Small intestine (tissue), 7 donors: ENCODE data around the gene NUP62. TPM values are rescaled to one million over a fixed set of nuclear protein-coding genes. Genes with fewer than 3 reads are reported as not detected.

Experiments used
- DNase-seq, 2 donors: peaks; one replicate each; pipeline versions ENCODE4 v3.0.0 to v3.0.0-alpha.2; 2013
- FAIRE-seq: peaks from 2 replicates; lab custom pipeline; 2012; peaks lifted over from hg19 to GRCh38; lab: Jason Lieb, UNC
- H3K27ac ChIP-seq, 3 donors: one replicate each; pipeline ENCODE4 v1.5.1; 2013; ENCODE audit warnings: low read length in 2 of 3, mild to moderate bottlenecking in 2 of 3, control low read depth in 1 of 3, inconsistent platforms in 1 of 3, low read depth in 1 of 3, moderate library complexity in 1 of 3
- H3K27me3 ChIP-seq, 3 donors: one replicate each; pipeline ENCODE4 v1.6.1; 2013; ENCODE audit warnings: low read length in 3 of 3, inconsistent platforms in 1 of 3; ENCODE audit not compliant: control insufficient read depth in 3 of 3, insufficient read depth in 3 of 3
- H3K36me3 ChIP-seq, 3 donors: one replicate each; pipeline ENCODE4 v1.6.1; 2013; ENCODE audit warnings: low read length in 3 of 3, inconsistent platforms in 1 of 3, low read depth in 1 of 3, mild to moderate bottlenecking in 1 of 3, moderate library complexity in 1 of 3; ENCODE audit not compliant: control insufficient read depth in 3 of 3, insufficient read depth in 2 of 3
- H3K4me1 ChIP-seq, 3 donors: one replicate each; pipeline ENCODE4 v1.6.1; 2013; ENCODE audit warnings: low read length in 2 of 3, inconsistent platforms in 1 of 3, low read depth in 1 of 3, mild to moderate bottlenecking in 1 of 3, moderate library complexity in 1 of 3; ENCODE audit not compliant: control insufficient read depth in 3 of 3, insufficient read depth in 2 of 3
- H3K4me3 ChIP-seq, 3 donors: one replicate each; pipeline ENCODE4 v1.5.1; 2013; ENCODE audit warnings: low read length in 3 of 3, control low read depth in 1 of 3, inconsistent platforms in 1 of 3, low read depth in 1 of 3, mild to moderate bottlenecking in 1 of 3, moderate library complexity in 1 of 3
- H3K9me3 ChIP-seq, 2 donors: one replicate each; pipeline ENCODE4 v1.6.1; 2013; ENCODE audit warnings: low read depth in 1 of 2, low read length in 1 of 2; ENCODE audit not compliant: control insufficient read depth in 2 of 2, insufficient read depth in 1 of 2
- WGBS, 3 donors: extraction: QIAGEN DNeasy Blood & Tissue Kit; methylation state at CpG; one replicate each; pipeline ENCODE4 v1.1.7; 2013; 5-methylcytosine and 5-hydroxymethylcytosine counted together
- polyA plus RNA-seq, 4 donors: library from polyadenylated mRNA; stranded (reverse) in 3 of 4; unstranded in 1 of 4; fragments of 200-250 nt in 3 of 4; fragments of 120-200 nt in 1 of 4; gene quantifications; one replicate each; pipeline versions ENCODE4 v1.2.1 to v1.2.3, GENCODE V29; 2013
- donor health status: healthy with polysubstance abuse.
- donor health status: control.
- donor health status: control.
- donor health status: Bipolar disorder and iron deficiency.
- donor health status: healthy.

NUP62 gene
- polyA plus RNA-seq, 4 donors: 20.5 to 44.0 (median 27.9) TPM

DNA sequence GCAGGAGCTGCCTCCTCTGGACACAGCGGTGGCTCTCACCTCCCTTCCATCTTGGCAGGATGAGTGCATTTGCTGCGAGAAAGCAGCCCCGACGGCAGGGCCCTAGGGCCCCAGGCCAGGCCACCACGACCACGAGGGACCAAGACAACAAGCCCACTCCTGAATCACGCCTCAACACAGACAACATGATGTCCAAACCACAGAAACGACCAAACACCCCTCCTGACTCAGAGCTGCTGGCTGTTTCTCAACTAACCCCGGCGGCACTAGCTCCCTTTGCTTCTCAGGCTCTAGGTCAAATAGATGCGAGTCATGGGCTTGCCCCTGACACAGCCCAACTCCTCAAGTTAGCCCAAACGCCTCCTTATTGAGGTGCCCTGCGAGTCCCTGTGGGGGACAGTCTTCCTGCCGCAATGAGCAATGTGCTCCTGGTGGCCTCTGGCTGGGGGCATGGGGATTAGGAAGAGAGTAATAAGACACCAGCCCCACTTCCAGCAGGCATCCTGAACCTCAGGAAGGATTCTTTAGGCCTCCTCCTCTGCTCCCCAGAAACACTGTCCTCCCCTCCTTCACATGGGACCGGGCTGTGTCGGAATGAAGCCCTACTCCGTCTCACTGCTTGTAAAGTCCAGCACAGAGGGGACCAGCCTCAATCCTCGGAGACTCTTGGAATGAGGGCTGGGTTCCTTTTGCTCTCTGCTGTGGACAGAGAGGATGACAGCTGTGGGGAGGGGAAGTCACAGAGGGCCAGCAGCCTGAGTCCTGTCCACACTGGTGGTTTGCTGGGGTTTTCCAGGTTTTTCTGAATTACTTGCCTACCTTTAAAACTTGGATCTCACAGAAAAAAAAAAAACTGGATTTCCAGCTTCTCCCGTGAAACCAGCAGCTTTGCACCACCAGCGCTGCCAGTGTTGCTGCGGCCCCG, 7.2 kb downstream of the NUP62 start:
- H3K4me3 ChIP-seq: no peak overlapping the region
- H3K27ac ChIP-seq: no peak overlapping the region
- WGBS, 3 donors: 87 to 89% (median 87%) methylated on average over 22 of the region's 22 CpGs
- FAIRE-seq: no peak
- H3K36me3 ChIP-seq: peaks cover 1 to 85% (median 5%) of the 10 kb centered on the region in 3 donors
- H3K27me3 ChIP-seq: no peaks in the 10 kb centered on the region
- peaks cover 0 to 1% (median 0%) of the 10 kb centered on the region in 3 donors for H3K4me1 ChIP-seq
- no peak for DNase-seq
- H3K9me3 ChIP-seq: no peaks in the 10 kb centered on the region

DNA sequence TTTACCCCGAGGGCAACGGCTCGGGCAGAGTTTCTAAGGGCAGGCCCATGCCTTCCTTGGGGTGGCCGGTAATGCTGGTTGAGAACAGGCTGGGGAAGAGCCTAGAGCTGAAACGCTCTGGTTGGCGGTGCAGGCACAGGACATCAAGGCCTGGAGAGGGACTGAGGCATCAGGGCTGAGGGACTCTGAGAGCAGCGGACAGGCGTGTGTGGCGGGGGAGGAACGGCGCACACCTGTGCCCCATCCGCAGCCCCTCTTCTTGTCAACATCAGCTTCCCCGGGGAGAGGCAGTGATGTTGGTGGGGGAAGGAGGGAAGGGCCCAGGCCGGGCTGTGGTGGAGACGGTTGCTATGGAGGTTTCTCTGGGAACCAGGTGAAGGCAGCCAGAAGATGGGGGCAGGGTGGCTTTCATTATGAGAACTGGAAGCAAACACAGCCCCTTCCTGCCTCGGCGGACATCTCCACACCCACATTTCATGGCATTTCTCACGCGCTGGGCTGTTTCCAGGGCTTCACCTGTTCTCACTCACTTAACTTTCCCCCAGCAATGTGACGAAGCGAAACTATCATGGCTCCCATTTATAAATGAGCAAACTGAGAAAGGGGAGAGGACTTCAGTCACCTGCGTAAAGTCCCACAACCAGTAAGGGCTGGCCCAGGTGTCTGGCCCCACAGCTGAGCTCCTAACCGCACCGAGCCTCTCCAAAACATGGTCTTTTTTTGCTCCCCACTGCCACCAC, 8.5 kb downstream of the NUP62 start:
- no peak overlapping the region for H3K4me3 ChIP-seq
- H3K27ac ChIP-seq: no peak overlapping the region
- FAIRE-seq (no peak), DNase-seq (no peak)
- peaks cover 1 to 86% (median 5%) of the 10 kb centered on the region in 3 donors for H3K36me3 ChIP-seq
- H3K9me3 ChIP-seq: peaks cover 0 to under 1% of the 10 kb centered on the region in 2 donors
- no peaks in the 10 kb centered on the region for H3K27me3 ChIP-seq
- no peaks in the 10 kb centered on the region for H3K4me1 ChIP-seq
- WGBS, 3 donors: 91 to 95% (median 91%) methylated on average over 24 of the region's 24 CpGs

DNA sequence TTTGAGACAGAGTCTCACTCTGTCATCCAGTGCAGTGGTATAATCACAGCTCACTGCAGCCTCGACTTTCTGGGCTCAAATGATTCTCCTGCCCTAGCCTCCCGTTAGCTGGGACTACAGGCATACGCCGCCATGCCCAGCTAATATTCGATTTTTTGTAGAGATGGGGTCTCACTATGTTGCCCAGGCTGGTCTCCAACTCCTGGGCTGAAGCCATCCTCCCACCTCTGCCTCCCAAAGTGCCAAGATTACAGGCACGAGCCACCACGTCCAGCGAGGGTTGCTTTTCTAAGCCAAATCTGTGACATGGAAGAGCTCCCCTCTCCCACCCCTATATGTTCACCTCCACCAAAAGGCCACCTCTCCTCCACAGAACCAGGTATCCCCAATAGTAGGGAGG, 11.2 kb downstream of the NUP62 start:
- H3K27me3 ChIP-seq: no peaks in the 10 kb centered on the region
- 88 to 93% (median 93%) methylated on average over 8 of the region's 8 CpGs for WGBS, 3 donors
- FAIRE-seq (no peak), DNase-seq (no peak)
- H3K27ac ChIP-seq: no peak overlapping the region
- no peak overlapping the region for H3K4me3 ChIP-seq
- no peaks in the 10 kb centered on the region for H3K4me1 ChIP-seq
- peaks cover 0 to 9% of the 10 kb centered on the region in 2 donors for H3K9me3 ChIP-seq
- H3K36me3 ChIP-seq: peaks cover 0 to 87% (median 0%) of the 10 kb centered on the region in 3 donors

DNA sequence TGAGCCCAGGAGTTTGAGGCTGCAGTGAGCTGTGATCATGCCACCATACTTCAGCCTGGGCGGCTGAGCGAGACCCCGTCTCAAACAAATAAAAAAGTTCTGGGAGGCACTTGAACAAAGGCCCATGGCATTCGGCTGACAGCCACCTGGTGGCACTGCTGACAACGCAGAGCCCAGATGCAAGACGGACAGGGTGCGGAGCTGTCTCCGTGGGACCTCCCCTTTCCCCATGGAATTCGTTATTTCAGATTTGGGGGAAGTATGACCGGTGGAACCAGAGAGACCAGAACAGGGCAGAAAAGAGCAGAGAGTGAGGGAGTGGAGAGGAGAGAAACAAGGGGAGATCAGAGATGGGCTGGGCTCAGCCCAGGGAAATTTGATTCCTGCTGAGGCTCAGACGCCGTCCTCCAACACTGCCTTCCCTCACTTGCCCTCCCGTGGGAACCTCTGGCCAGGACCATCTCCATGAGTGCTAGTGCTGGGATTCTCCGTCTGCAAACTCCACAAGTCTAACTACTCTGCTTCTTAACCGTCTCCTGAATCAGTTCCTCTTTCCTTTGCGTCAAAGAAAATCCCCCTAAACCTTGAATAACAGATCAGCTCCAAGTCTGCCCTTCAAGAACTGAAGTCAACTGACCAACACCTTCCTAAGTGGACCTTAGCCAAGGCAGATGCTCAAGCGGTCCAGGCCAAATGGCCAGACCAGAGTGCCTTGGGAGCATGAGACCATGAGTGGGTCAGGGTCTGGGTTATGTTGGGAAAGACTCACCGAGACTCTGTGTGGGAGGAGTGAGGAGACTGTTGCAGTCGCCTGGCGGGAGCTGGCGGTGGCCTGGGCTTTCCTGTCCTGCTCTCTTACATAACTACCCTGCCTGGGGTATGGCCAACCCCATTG, 12.2 kb downstream of the NUP62 start:
- no peak for FAIRE-seq
- H3K27ac ChIP-seq: no peak overlapping the region
- 86 to 88% (median 88%) methylated on average over 21 of the region's 21 CpGs for whole genome bisulfite sequencing, 3 donors

DNA sequence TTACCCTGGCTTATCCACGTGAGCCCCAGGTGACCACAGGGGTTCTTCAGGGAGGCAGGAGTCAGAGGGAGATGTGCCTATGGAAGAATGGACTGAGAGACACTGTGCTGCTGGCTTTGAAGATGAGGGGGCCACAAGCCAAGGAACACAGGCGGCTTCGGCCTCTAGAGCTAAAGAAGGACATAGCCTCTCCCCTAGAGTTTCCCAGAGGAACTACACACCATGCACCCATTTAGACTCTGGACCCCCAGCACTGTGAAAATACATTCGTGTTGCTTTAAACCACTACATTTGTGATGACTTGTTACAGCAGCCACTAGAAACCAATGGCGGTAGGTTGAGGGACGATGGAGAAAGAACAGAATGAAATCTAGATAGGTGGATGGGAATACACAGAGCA, 14.0 kb downstream of the NUP62 start:
- H3K9me3 ChIP-seq: peaks cover 0 to 9% of the 10 kb centered on the region in 2 donors
- 97 to 98% (median 97%) methylated on average over 6 of the region's 6 CpGs for WGBS, 3 donors
- no peak for DNase-seq
- H3K4me1 ChIP-seq: no peaks in the 10 kb centered on the region
- peaks cover 0 to 79% (median 4%) of the 10 kb centered on the region in 3 donors for H3K36me3 ChIP-seq
- no peaks in the 10 kb centered on the region for H3K27me3 ChIP-seq
- no peak overlapping the region for H3K4me3 ChIP-seq
- H3K27ac ChIP-seq: no peak overlapping the region
- no peak for FAIRE-seq

More for the DNA sequence above, 12.2 kb downstream of the NUP62 start:
- Histone ChIP-seq H3K9me3 (peaks cover 0 to 9% of the 10 kb centered on the region in 2 donors), H3K4me1 (no peaks in the 10 kb centered on the region), H3K36me3 (peaks cover 0 to 85% (median 4%) of the 10 kb centered on the region in 3 donors), H3K27me3 (no peaks in the 10 kb centered on the region), H3K4me3 (no peak overlapping the region)
- DNase-seq: no peak

DNA sequence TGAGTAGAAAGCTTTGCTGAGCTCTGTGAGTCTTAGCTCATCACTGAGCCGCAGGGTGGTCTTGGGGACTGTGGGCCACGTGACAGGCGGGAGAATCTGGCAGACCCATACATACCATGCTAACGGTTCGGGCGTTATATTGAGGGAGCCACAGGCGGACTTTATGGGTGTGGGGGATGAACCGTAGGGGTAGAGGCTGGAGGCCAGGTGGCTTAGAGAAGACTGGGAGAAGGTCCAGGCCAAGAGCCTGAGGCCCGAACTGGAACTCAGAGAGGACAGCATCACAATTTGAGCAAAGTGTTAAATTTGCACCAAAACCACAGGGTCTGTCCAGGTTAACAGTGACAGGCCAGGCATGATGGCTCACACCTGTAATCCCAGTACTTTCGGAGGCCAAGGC, 15.6 kb downstream of the NUP62 start:
- FAIRE-seq: no peak
- no peak for DNase-seq
- Histone ChIP-seq H3K27me3 (no peaks in the 10 kb centered on the region), H3K9me3 (peaks cover 0 to 9% of the 10 kb centered on the region in 2 donors), H3K36me3 (peaks cover under 1 to 85% (median 6%) of the 10 kb centered on the region in 3 donors), H3K27ac (no peak overlapping the region), H3K4me1 (no peaks in the 10 kb centered on the region), H3K4me3 (no peak overlapping the region)
- WGBS, 3 donors: 90 to 93% (median 91%) methylated on average over 10 of the region's 10 CpGs

DNA sequence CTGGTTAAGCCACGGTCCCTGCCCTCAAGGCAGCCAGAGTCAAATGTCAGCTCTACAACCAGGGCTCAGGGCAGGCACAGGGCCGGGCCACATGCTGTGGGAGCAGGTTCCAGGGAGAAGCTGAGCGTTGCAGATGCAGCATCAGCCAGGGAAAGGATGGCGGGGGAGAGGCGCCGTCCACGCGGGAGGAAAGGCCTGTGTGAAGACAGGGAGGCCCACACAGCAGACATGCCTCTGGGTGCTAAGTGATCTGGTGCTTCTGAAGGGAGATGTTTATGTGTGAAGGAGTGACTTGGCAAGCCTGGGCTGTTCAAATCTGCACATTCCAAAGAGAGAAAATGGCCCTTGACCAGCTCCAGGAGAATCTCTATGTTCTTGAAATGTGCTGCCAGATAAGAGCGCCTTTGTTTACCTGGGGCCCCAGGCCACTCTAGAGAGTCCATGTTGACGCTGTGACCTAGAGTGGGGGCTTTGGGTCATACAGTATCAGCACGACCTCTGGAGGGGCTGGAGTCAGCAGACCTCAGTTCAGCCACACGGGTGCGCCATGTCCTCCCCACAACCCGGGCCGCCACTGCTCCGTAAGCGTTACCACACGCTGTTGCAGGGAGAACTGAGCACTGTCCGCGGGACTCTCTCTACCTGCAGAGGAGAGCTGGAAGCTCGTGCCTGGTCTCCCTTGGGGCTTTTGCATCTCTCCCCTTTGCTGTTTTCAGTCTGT, 16.2 kb downstream of the NUP62 start:
- peaks cover 0 to 9% of the 10 kb centered on the region in 2 donors for H3K9me3 ChIP-seq
- no peak overlapping the region for H3K4me3 ChIP-seq
- DNase-seq (peak in 1 of 2 donors; percentile 26), FAIRE-seq (no peak)
- no peaks in the 10 kb centered on the region for H3K27me3 ChIP-seq
- no peaks in the 10 kb centered on the region for H3K4me1 ChIP-seq
- H3K36me3 ChIP-seq: peaks cover 6 to 86% (median 8%) of the 10 kb centered on the region in 3 donors
- no peak overlapping the region for H3K27ac ChIP-seq
- 82 to 93% (median 90%) methylated on average over 20 to 21 of the region's 21 CpGs for WGBS, 3 donors
